ENCODE data around the gene EXD2. TPM values are rescaled to one million over a fixed set of nuclear protein-coding genes. Genes with fewer than 3 reads are reported as not detected.

Gene EXD2
- total and polyA plus RNA-seq, 10 of the 15 experiments (the other 5 are each of a cell fraction or from before 2014, with no cell fraction given), result 1.0 to 12.4 (median 4.6) TPM

- TF ChIP-seq CUX1 (IDR thresholded peaks at IDR 0.05; ENCODE audit: insufficient replicate concordance, low read depth, low read length) (no peak), SIX5 (IDR thresholded peaks at IDR 0.05; ENCODE audit: low read depth, low read length, severe bottlenecking) (no peak), ATF7 (IDR thresholded peaks at IDR 0.05; ENCODE audit: low read depth) (peak; percentile 93), JUND (IDR thresholded peaks at IDR 0.05; ENCODE audit: low read depth, low read length) (peak; percentile 48; the same call in 1 of the 2 replicates), RUNX3 (IDR thresholded peaks at IDR 0.05; ENCODE audit: low read length) (peak; percentile 34; the same call in 1 of the 2 replicates), TBL1XR1 (IDR thresholded peaks at IDR 0.05; ENCODE audit: low read depth, low read length) (no peak), EP300 (IDR thresholded peaks at IDR 0.05; ENCODE audit: borderline replicate concordance in 1 of 2, control insufficient read depth in 1 of 2, low read depth in 2 of 2, low read length in 2 of 2) (peak; percentile 24 to 92; a peak in 3 of 4 replicates), ZNF207 (IDR thresholded peaks at IDR 0.05; ENCODE audit: borderline replicate concordance) (no peak), E2F8 (IDR thresholded peaks at IDR 0.05; ENCODE audit: low read depth, partially characterized antibody) (no peak), CEBPZ (IDR thresholded peaks at IDR 0.05; ENCODE audit: low read depth, low read length) (no peak), DPF2 (IDR thresholded peaks at IDR 0.05) (0 out of 2 replicates have a peak, but pooled peaks have one; percentile 48), RBBP5 (conservative IDR thresholded peaks at IDR 0.05) (no peak), CBX3 (IDR thresholded peaks at IDR 0.05; ENCODE audit: borderline replicate concordance, low read depth) (no peak), NBN (IDR thresholded peaks at IDR 0.05) (no peak), GABPA (IDR thresholded peaks at IDR 0.05; ENCODE audit: low read depth) (no peak), NFXL1 (IDR thresholded peaks at IDR 0.05; ENCODE audit: borderline replicate concordance) (no peak), SIN3A (IDR thresholded peaks at IDR 0.05; ENCODE audit: low read depth, low read length) (no peak), ETV6 (conservative IDR thresholded peaks at IDR 0.05 in 1 of 2, IDR thresholded peaks at IDR 0.05 in 1 of 2; ENCODE audit: borderline replicate concordance in 1 of 2, low read depth in 1 of 2) (no peak)
Measured at GRCh38 chr14:69281450-69282169, 90.3 kb downstream of the EXD2 start (continued).
